ENCODE data around the gene OSBP2. TPM values are rescaled to one million over a fixed set of nuclear protein-coding genes. Genes with fewer than 3 reads are reported as not detected.

OSBP2 gene
- total RNA-seq, 4 donors from 2014 or later, result 0.66 to 2.4 (median 1.6) TPM

- H3K9me3 ChIP-seq, result no peaks in the 10 kb centered on the region
- no peaks in the 10 kb centered on the region for H3K27me3 ChIP-seq
- DNase-seq (ENCODE audit: low spot score in 2 of 2), result no peak
- WGBS, 2 donors, result 84 to 92% methylated on average over 7 of the region's 7 CpGs
- TF ChIP-seq CTCF (IDR thresholded peaks at IDR 0.05), result no peak
- no peak for TF ChIP-seq POLR2A (IDR thresholded peaks at IDR 0.05)
- TF ChIP-seq EP300 (IDR thresholded peaks at IDR 0.05), result no peak
- no peaks in the 10 kb centered on the region for H3K4me1 ChIP-seq
- H3K4me3 ChIP-seq, result no peak overlapping the region
- no peak overlapping the region for H3K27ac ChIP-seq
- no peaks in the 10 kb centered on the region for H3K36me3 ChIP-seq
These were observed 119.3 kb downstream of the OSBP2 start for GRCh38 chr22:30813936-30814335.

GRCh38 chr22:30816413-30816812 lies 121.7 kb downstream of the OSBP2 start:
- H3K27me3 ChIP-seq, result peaks cover 0 to 21% of the 10 kb centered on the region in 2 donors
- 68 to 72% methylated on average over 8 of the region's 8 CpGs for WGBS, 2 donors
- no peak for DNase-seq (ENCODE audit: low spot score in 2 of 2)

GRCh38 chr22:30821381-30821780 lies 126.7 kb downstream of the OSBP2 start:
- Histone ChIP-seq H3K27me3 (peaks cover 0 to 66% of the 10 kb centered on the region in 2 donors), H3K27ac (no peak overlapping the region), H3K4me1 (peaks cover 0 to 14% (median 8%) of the 10 kb centered on the region in 4 donors), H3K36me3 (no peaks in the 10 kb centered on the region), H3K4me3 (no peak overlapping the region), H3K9me3 (no peaks in the 10 kb centered on the region)
- 84 to 86% methylated on average over 12 of the region's 12 CpGs for WGBS, 2 donors
- DNase-seq (ENCODE audit: low spot score in 2 of 2), result no peak
- no peak for TF ChIP-seq CTCF (IDR thresholded peaks at IDR 0.05)

More at GRCh38 chr22:30816413-30816812, 121.7 kb downstream of the OSBP2 start:
- Histone ChIP-seq H3K27ac (no peak overlapping the region), H3K9me3 (no peaks in the 10 kb centered on the region), H3K4me1 (no peaks in the 10 kb centered on the region), H3K4me3 (no peak overlapping the region), H3K36me3 (no peaks in the 10 kb centered on the region)
- no peak for TF ChIP-seq EP300 (IDR thresholded peaks at IDR 0.05)
- TF ChIP-seq CTCF (IDR thresholded peaks at IDR 0.05), result no peak
- no peak for TF ChIP-seq POLR2A (IDR thresholded peaks at IDR 0.05)

GRCh38 chr22:30821863-30822215 lies 127.2 kb downstream of the OSBP2 start:
- Histone ChIP-seq H3K4me1 (peaks cover 0 to 14% (median 8%) of the 10 kb centered on the region in 4 donors), H3K36me3 (no peaks in the 10 kb centered on the region), H3K27ac (no peak overlapping the region), H3K9me3 (no peaks in the 10 kb centered on the region), H3K27me3 (peaks cover 0 to 66% of the 10 kb centered on the region in 2 donors), H3K4me3 (peak overlapping the region in 1 of 4 donors; percentile 9)
- TF ChIP-seq EP300 (IDR thresholded peaks at IDR 0.05) (no peak), POLR2A (IDR thresholded peaks at IDR 0.05) (no peak), CTCF (IDR thresholded peaks at IDR 0.05) (no peak)
- no peak for DNase-seq (ENCODE audit: low spot score in 2 of 2)
- whole genome bisulfite sequencing, 2 donors, result 26 to 41% methylated on average over 6 to 8 of the region's 8 CpGs

GRCh38 chr22:30822216-30823014 lies 127.7 kb downstream of the OSBP2 start:
- H3K4me3 ChIP-seq, result peak overlapping the region in 1 of 4 donors; percentile 9
- peaks cover 0 to 14% (median 8%) of the 10 kb centered on the region in 4 donors for H3K4me1 ChIP-seq
- no peak for DNase-seq (ENCODE audit: low spot score in 2 of 2)
- WGBS, 2 donors, result 4 to 6% methylated on average over 18 to 58 of the region's 87 CpGs
- no peaks in the 10 kb centered on the region for H3K36me3 ChIP-seq
- H3K9me3 ChIP-seq, result no peaks in the 10 kb centered on the region
- peaks cover 0 to 66% of the 10 kb centered on the region in 2 donors for H3K27me3 ChIP-seq
- TF ChIP-seq POLR2A (IDR thresholded peaks at IDR 0.05), result no peak
- H3K27ac ChIP-seq, result no peak overlapping the region

All from tibial nerve (tissue), 4 donors.